ENCODE data around the gene PHACTR1. TPM values are rescaled to one million over a fixed set of nuclear protein-coding genes. Genes with fewer than 3 reads are reported as not detected.
A peak's percentile ranks its signal among the peaks of the same experiment; 100 is the strongest.

The PHACTR1 gene
- total and polyA plus RNA-seq, 8 donors: 1.4 to 12.4 (median 9.3) TPM

DNA sequence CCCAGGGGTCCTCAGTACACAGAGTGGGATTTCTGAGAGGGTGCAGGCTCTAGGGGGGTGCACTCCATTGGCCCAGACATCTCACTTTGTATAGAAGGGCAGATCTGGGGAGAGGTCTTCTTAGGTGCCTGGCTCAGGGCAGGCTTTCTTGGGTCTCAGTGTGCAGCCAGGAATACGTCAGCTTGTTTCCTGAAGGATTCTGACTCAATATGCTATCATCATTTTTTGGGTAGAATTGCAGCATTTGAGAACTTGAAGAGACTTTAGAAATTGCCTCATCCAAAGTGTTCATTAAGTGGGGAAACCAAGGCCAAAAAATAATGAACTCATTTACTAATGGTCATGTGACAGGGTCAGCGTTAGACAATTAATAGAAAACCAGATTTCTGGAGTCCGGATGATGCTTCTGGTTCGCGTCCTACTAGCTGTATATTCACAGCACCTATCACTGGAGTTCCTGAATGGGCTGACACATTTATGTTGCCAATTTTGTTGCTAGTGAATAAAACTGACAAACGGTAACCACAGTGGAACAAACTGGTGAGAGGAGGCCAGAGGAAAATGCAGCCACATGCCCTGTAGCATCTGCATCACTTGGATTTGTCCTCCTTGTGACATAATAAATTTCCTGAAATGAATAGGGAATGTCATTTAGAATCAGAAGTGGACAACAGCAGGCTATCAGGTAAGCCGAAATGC lies 372.9 kb downstream of the PHACTR1 start:
- no peaks in the 10 kb centered on the region for H3K9me3 ChIP-seq
- no peaks in the 10 kb centered on the region for H3K27me3 ChIP-seq
- H3K27ac ChIP-seq: no peak overlapping the region
- ATAC-seq (no peak), DNase-seq (no peak), FAIRE-seq (no peak)
- no peaks in the 10 kb centered on the region for H3K4me1 ChIP-seq
- TF ChIP-seq, protein P1, sequence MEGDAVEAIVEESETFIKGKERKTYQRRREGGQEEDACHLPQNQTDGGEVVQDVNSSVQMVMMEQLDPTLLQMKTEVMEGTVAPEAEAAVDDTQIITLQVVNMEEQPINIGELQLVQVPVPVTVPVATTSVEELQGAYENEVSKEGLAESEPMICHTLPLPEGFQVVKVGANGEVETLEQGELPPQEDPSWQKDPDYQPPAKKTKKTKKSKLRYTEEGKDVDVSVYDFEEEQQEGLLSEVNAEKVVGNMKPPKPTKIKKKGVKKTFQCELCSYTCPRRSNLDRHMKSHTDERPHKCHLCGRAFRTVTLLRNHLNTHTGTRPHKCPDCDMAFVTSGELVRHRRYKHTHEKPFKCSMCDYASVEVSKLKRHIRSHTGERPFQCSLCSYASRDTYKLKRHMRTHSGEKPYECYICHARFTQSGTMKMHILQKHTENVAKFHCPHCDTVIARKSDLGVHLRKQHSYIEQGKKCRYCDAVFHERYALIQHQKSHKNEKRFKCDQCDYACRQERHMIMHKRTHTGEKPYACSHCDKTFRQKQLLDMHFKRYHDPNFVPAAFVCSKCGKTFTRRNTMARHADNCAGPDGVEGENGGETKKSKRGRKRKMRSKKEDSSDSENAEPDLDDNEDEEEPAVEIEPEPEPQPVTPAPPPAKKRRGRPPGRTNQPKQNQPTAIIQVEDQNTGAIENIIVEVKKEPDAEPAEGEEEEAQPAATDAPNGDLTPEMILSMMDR (IDR thresholded peaks at IDR 0.05): no peak
- WGBS, 2 donors: 91% methylated on average over 7 of the region's 7 CpGs
- intact Hi-C loops (cut with DNase I): no loop called here
- H3K4me3 ChIP-seq: no peak overlapping the region
- no peaks in the 10 kb centered on the region for H3K36me3 ChIP-seq

DNA sequence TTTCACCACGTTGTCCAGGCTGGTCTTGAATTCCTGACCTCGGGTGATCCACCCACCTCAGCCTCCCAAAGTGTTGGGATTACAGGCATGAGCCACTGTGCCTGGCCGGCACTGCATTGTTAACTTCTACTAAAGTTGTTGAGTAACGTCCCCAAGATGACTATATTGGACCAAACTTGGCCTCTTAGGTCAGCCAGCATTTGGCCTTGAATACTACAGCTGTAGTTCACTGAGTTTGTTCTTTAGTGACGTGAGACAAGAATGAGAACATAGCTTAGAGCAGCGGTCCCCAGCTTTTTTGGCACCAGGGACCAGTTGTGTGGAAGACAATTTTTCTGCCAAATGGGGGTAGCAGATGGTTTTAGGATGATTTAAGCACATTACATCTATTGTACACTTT lies 374.6 kb downstream of the PHACTR1 start:
- H3K27ac ChIP-seq: no peak overlapping the region
- H3K4me1 ChIP-seq: peaks cover under 1 to 11% (median 8%) of the 10 kb centered on the region in 3 donors
- H3K9me3 ChIP-seq: no peaks in the 10 kb centered on the region
- FAIRE-seq: no peak
- peak in 3 of 6 donors; percentile 26 to 52 (median 32) for DNase-seq
- H3K36me3 ChIP-seq: no peaks in the 10 kb centered on the region
- TF ChIP-seq, protein P1 (IDR thresholded peaks at IDR 0.05): no peak
- 60 to 61% methylated on average over 6 of the region's 6 CpGs for WGBS, 2 donors
- intact Hi-C loops (cut with DNase I): no loop called here
- no peak overlapping the region for H3K4me3 ChIP-seq
- ATAC-seq: peak; percentile 50 to 85 (median 70)
- no peaks in the 10 kb centered on the region for H3K27me3 ChIP-seq

DNA sequence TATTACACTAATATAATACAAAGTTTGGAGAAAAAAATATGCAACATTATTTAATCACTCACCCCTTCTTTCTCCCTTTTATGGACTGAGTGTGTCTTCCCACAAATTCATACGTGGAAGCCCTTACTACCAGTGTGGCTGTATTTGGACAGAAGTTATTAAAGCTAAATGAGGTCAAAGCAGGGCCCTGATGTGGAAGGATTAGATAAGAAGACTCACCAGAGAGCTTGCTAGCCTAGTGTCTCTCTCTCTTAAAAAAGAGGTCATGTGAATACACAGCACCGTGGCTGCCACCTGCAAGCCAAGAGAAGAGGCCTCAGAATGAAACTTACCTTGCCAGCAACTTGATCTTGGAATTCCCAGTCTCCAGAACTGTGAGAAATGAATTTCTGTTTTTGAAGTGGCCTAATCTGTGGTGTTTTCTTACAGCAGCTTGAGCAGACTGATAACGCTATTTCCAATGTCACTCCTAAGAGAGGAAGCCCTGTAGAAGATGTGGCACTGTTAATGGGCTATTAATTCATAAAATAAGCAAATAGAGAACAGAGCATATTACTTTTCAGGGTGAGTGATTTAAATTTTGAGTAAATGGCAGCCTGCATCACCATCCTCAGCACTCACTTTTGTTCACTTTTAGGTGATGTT lies 378.3 kb downstream of the PHACTR1 start:
- Histone ChIP-seq H3K4me3 (no peak overlapping the region), H3K4me1 (peaks cover 9 to 24% (median 16%) of the 10 kb centered on the region in 3 donors), H3K27ac (peak overlapping the region in 1 of 4 donors; percentile 14), H3K27me3 (no peaks in the 10 kb centered on the region), H3K36me3 (no peaks in the 10 kb centered on the region), H3K9me3 (no peaks in the 10 kb centered on the region)
- ATAC-seq (peak in 3 of 4 donors; percentile 8 to 38 (median 14)), DNase-seq (no peak), FAIRE-seq (no peak)
- WGBS, 2 donors: 34 to 38% methylated on average over 3 of the region's 3 CpGs
- intact Hi-C loops (cut with DNase I): no loop called here
- TF ChIP-seq, protein P1 (IDR thresholded peaks at IDR 0.05): no peak

DNA sequence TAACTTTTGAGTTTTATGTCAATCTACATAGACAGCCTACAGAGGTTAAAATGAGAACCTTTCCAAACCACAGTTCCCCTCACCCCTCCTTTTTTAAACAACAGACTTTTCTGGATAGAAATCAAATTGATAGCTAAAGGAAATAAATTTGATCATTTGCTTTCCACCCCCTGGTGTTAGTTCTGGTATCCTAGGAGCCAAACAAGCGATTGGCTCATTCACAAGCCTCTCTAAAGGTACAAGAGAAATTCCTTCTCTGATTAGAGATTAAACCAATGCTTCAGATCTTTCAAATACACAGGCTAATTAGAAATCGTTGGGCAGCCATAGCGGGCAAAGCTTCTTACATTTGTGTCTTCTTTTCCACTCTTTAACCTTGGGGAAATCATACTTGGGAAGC lies 379.5 kb downstream of the PHACTR1 start:
- Histone ChIP-seq H3K4me1 (peaks cover 9 to 24% (median 16%) of the 10 kb centered on the region in 3 donors), H3K27me3 (no peaks in the 10 kb centered on the region), H3K9me3 (no peaks in the 10 kb centered on the region), H3K4me3 (no peak overlapping the region), H3K36me3 (no peaks in the 10 kb centered on the region), H3K27ac (peak overlapping the region in 1 of 4 donors; percentile 43)
- FAIRE-seq: no peak
- TF ChIP-seq, protein P1 (IDR thresholded peaks at IDR 0.05): no peak
- no peak for DNase-seq
- ATAC-seq: peak; percentile 60 to 70 (median 65)
- WGBS, 2 donors: 18 to 25% methylated on average over 3 of the region's 3 CpGs
- intact Hi-C loops (cut with DNase I): no loop called here

DNA sequence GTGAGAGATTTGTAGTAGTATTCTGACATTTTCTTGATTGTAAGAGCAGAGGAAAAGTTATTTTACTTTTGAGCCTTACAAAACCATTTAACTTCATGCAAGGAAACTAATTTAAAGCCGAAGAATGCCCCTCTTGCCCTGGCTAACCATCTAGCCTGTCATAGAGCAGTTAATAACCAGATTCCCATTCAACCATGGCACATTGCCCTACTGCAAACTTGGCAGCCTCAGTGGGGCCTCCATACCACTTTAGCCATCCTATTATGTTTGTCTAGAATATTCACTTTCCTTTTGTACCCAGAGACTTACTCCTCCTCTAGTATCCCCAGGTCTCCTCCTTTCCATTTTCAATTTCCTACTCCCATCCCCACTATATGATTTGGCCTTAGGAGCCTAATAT lies 380.9 kb downstream of the PHACTR1 start:
- 84 to 91% methylated on average over 1 of the region's 1 CpG for WGBS, 2 donors
- Histone ChIP-seq H3K4me3 (no peak overlapping the region), H3K27me3 (no peaks in the 10 kb centered on the region), H3K36me3 (no peaks in the 10 kb centered on the region), H3K4me1 (peaks cover 20 to 34% (median 22%) of the 10 kb centered on the region in 3 donors), H3K9me3 (no peaks in the 10 kb centered on the region), H3K27ac (no peak overlapping the region)
- TF ChIP-seq, protein P1 (IDR thresholded peaks at IDR 0.05): no peak
- no peak for DNase-seq
- no peak for ATAC-seq
- FAIRE-seq: no peak
- intact Hi-C loops (cut with DNase I): no loop called here

Data from pancreas (tissue), 10 donors.